GM12875 (cell line): Measurements from ENCODE around the gene PAFAH1B2.
"Not testable (repeated sequence)": the region's sequence is repeated elsewhere in the genome, so short reads cannot be mapped to it uniquely, and the experiment has no call there.

Experiments
- H3K4me3 ChIP-seq: one replicate; pipeline ENCODE4 v1.5.1; 2011; ENCODE audit warnings: low read depth, low read length, control low read depth
- CTCF ChIP-seq: IDR thresholded peaks from 2 replicates; pipeline ENCODE4 v1.5.1; 2011; ENCODE audit warnings: low read depth, mild to moderate bottlenecking, control low read depth, inconsistent platforms, low read length, moderate library complexity, borderline replicate concordance; ENCODE audit not compliant: insufficient read depth

The PAFAH1B2 gene

DNA sequence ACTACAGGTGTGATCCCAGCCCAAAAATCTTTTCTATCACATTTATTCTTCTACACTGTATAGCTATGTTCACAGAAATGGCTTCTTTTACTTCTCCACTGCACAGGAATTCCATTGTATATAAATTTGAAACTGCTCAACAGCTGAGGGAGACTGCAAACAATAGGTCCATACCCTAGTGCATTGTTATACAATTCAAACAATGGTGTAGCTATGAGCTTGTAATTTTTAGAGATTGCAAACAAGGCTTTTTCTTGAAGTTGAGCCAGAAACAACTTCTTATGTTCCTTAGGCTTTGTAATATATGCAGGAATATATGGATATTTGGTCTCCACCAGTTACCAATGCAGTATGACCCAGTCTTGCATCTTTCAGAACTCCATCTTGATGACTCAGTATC lies 26.4 kb upstream of the PAFAH1B2 start:
- no peak overlapping the region for H3K4me3 ChIP-seq
- TF ChIP-seq CTCF: no peak

GRCh38 chr11:117121176-117121575 lies 22.9 kb upstream of the PAFAH1B2 start:
- no peak for TF ChIP-seq CTCF
- H3K4me3 ChIP-seq: no peak overlapping the region

- no peak overlapping the region for H3K4me3 ChIP-seq
- no peak for TF ChIP-seq CTCF
Measured at GRCh38 chr11:117122556-117122955, 21.5 kb upstream of the PAFAH1B2 start.

DNA sequence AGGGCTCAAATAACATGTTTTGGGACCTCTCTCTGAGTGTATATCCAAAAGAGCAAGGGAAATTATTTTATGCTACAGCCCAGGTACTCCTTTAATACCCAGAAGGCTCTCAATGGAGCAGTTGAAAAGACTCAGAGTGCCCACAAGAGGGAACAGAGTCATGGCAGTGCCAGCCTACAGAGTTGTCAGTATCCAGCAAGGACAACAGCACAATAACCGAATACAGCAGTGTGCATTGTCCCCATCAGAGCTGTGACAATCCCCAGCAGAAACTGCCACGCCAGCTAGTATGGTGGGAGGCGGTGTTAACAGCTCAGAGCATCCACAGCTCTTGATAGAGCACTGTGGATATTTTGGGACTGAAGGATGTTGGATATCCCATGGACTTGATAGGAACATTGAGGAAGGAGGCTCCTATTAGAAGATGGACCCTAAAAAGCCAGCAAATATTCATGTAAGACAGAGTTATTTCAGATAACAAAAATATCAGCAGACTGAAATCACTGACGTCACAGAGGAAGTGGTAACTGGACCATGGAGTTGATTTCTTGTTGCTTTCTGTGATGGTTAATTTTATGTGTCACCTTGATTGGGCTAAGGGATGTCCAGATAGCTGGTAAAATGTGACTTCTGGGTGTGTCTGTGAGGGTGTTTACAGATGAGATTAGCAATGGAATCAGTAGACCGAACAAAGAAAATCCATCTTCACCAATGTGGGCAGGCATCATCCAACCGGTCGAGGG lies 17.7 kb upstream of the PAFAH1B2 start:
- H3K4me3 ChIP-seq: no peak overlapping the region
- TF ChIP-seq CTCF: no peak

DNA sequence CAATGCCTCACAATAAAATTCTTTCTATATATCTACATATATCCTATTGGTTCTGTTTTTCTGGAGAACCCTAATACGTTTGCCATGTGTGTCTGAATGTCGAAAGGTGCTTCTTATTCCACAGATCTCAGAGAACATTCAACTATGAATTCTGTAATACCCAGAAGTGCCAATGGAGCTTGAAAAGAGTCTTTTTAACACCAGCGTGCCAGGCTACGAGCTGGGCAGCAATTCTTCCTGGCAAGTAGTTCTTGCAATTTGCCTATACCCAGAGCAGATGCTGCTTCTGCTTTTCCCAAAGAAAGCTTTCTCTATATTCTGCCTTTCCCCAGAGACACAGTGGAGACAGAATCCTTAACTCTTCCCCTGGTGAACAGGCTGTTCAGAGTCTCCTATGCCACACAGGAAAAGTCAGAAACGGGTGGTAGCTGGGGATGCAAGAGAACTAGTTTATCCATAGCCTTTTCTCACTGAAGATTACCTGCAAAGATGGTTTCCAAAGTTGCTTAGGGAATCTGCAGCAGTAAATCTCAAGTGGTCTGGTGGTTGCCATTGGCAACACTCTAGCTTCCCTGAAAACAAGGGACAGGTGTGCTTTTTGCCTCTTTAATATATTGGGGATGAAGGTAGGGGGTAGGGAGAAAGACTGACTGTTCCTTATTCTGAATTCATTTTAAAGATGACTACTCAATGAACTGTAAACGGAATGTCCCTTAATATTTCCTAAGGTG lies 16.8 kb upstream of the PAFAH1B2 start:
- TF ChIP-seq CTCF: no peak

DNA sequence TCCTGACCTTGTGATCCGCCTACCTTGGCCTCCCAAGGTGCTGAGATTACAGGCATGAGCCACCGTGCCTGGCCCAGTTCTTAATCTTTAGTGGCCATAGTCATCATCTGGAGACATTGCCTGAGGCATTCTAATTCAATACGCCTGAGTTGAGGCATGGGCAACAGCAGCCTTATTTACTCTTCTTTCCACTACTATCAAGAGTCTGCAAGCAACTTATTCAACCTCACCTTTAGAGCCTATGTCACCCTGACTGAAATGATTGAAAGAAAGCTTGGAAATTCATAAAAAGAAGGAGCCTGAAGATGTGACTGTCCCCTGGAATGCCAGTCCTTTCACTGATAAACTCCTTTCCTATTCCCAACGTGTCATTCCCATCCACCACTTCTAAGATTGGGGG lies 15.8 kb upstream of the PAFAH1B2 start:
- H3K4me3 ChIP-seq: no peak overlapping the region
- TF ChIP-seq CTCF: no peak

More for the DNA sequence above, 16.8 kb upstream of the PAFAH1B2 start:
- no peak overlapping the region for H3K4me3 ChIP-seq

- H3K4me3 ChIP-seq: not testable (repeated sequence)
Measured at GRCh38 chr11:117130396-117130795, 13.7 kb upstream of the PAFAH1B2 start.

DNA sequence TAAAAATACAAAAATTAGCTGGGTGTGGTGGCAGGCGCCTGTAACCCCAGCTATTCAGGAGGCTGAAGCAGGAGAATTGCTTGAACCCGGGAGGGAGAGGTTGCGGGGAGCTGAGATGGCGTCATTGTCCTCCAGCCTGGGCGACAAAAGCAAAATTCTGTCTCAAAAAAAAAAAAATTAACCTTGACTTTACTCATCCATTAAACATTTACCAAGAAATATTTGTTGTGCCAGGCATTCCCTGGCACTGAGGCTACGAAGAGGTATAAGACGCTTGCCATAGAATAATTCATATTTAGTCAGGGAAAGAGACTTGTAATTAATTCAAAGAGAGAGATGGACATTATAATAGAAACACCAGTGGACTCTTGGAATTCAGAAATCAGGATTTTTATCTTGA lies 13.2 kb upstream of the PAFAH1B2 start:
- no peak for TF ChIP-seq CTCF
- no peak overlapping the region for H3K4me3 ChIP-seq
